Lung (tissue), 12 donors: ENCODE data around the gene ESRRB. TPM values are rescaled to one million over a fixed set of nuclear protein-coding genes. Genes with fewer than 3 reads are reported as not detected.

Experiments used
- ATAC-seq: fragments of 200-7000 bp; cut with Tn5 transposase; one replicate; pipeline ENCODE4 v1.9.1; 2020; ENCODE audit warnings: moderate number of reproducible peaks; ENCODE audit not compliant: insufficient read depth, low FRiP score
- DNase-seq, 3 donors: peaks; one replicate each; pipeline ENCODE4 v3.0.0-alpha.2; 2013 to 2017
- H3K27ac ChIP-seq, 2 donors: one replicate each; pipeline ENCODE4 v1.5.1; 2013; ENCODE audit warnings: mild to moderate bottlenecking in 2 of 2, moderate library complexity in 2 of 2, control low read depth in 1 of 2, inconsistent platforms in 1 of 2, low read depth in 1 of 2, low read length in 1 of 2
- H3K27me3 ChIP-seq, 3 donors: one replicate each; pipeline ENCODE4 v1.5.1; 2013; ENCODE audit warnings: low read length in 2 of 3; ENCODE audit not compliant: control insufficient read depth in 3 of 3, insufficient read depth in 3 of 3
- H3K36me3 ChIP-seq, 4 donors: one replicate each; pipeline ENCODE4 v1.5.1; 2013; ENCODE audit warnings: low read length in 4 of 4, mild to moderate bottlenecking in 1 of 4, moderate library complexity in 1 of 4; ENCODE audit not compliant: control insufficient read depth in 4 of 4, insufficient read depth in 4 of 4
- H3K4me1 ChIP-seq, 5 donors: one replicate each; pipeline ENCODE4 v1.5.1; 2013; ENCODE audit warnings: low read length in 5 of 5, mild to moderate bottlenecking in 2 of 5, moderate library complexity in 1 of 5; ENCODE audit not compliant: control insufficient read depth in 5 of 5, insufficient read depth in 5 of 5
- H3K4me3 ChIP-seq: one replicate; pipeline ENCODE4 v1.5.1; 2013; ENCODE audit warnings: mild to moderate bottlenecking, control low read depth, moderate library complexity
- H3K9ac ChIP-seq, 2 donors: one replicate each; pipeline ENCODE4 v1.5.1; 2013; ENCODE audit warnings: low read length in 2 of 2, control low read depth in 1 of 2; ENCODE audit not compliant: insufficient read depth in 1 of 2
- H3K9me3 ChIP-seq, 4 donors: one replicate each; pipeline ENCODE4 v1.5.1; 2013; ENCODE audit warnings: low read length in 3 of 4, mild to moderate bottlenecking in 1 of 4, moderate library complexity in 1 of 4; ENCODE audit not compliant: control insufficient read depth in 4 of 4, insufficient read depth in 3 of 4
- CTCF ChIP-seq: IDR thresholded peaks from 2 replicates; pipeline ENCODE4 v1.5.1; 2012; ENCODE audit warnings: mild to moderate bottlenecking; ENCODE audit errors: control extremely low read depth, extremely low read depth
- WGBS, 2 donors: extraction: QIAGEN DNeasy Blood & Tissue Kit; methylation state at CpG; one replicate each; pipeline ENCODE4 v1.1.7; 2013; 5-methylcytosine and 5-hydroxymethylcytosine counted together
- polyA plus RNA-seq, 2 donors: library from polyadenylated mRNA; stranded (reverse); fragments of 200-250 nt; gene quantifications; one replicate each; pipeline ENCODE4 v1.2.1, GENCODE V29; 2013
- total RNA-seq, 2 donors: library from RNA; depleted of rRNA in 1 of 2; stranded (reverse); fragments of >200 nt in 1 of 2; gene quantifications; one replicate each; pipeline ENCODE4 v1.2.1, GENCODE V29; 2014 to 2021
- donor health status: control.
- donor health status: control.
- donor health status: Bipolar disorder and iron deficiency.
- donor health status: healthy.
- donor health status: DM: yes; HTN: yes; CAD: no.

The ESRRB gene
- total and polyA plus RNA-seq, 4 donors = 0.02 to 0.26 (median 0.18) TPM

- 94 to 96% methylated on average over 7 of the region's 7 CpGs for WGBS, 2 donors
Observed at GRCh38 chr14:76390621-76391020, 14.7 kb downstream of the ESRRB start.

GRCh38 chr14:76391981-76392690, 16.2 kb downstream of the ESRRB start:
- Histone ChIP-seq H3K27ac (no peak overlapping the region), H3K4me1 (no peaks in the 10 kb centered on the region), H3K27me3 (peaks cover 0 to 2% (median 0%) of the 10 kb centered on the region in 3 donors), H3K9ac (no peak overlapping the region), H3K9me3 (peaks cover 0 to 2% (median 0%) of the 10 kb centered on the region in 4 donors), H3K4me3 (no peak overlapping the region), H3K36me3 (no peaks in the 10 kb centered on the region)
- DNase-seq = no peak
- WGBS, 2 donors = 80 to 85% methylated on average over 12 of the region's 12 CpGs
- no peak for TF ChIP-seq CTCF
- no peak for ATAC-seq

More at GRCh38 chr14:76390621-76391020, 14.7 kb downstream of the ESRRB start:
- Histone ChIP-seq H3K4me1 (no peaks in the 10 kb centered on the region), H3K27ac (no peak overlapping the region), H3K36me3 (no peaks in the 10 kb centered on the region), H3K9ac (no peak overlapping the region), H3K9me3 (peaks cover 0 to 2% (median 0%) of the 10 kb centered on the region in 4 donors), H3K4me3 (no peak overlapping the region), H3K27me3 (peaks cover 0 to 7% (median 0%) of the 10 kb centered on the region in 3 donors)
- TF ChIP-seq CTCF = no peak
- DNase-seq (no peak), ATAC-seq (no peak)

- no peak overlapping the region for H3K27ac ChIP-seq
- H3K36me3 ChIP-seq = no peaks in the 10 kb centered on the region
- peaks cover 0 to 2% (median 0%) of the 10 kb centered on the region in 4 donors for H3K9me3 ChIP-seq
- H3K4me1 ChIP-seq = no peaks in the 10 kb centered on the region
- no peak overlapping the region for H3K4me3 ChIP-seq
- ATAC-seq (no peak), DNase-seq (no peak)
- no peak overlapping the region for H3K9ac ChIP-seq
- no peak for TF ChIP-seq CTCF
- H3K27me3 ChIP-seq = peaks cover 0 to 8% (median 3%) of the 10 kb centered on the region in 3 donors
- WGBS, 2 donors = 79 to 82% methylated on average over 5 of the region's 5 CpGs
Observed at GRCh38 chr14:76394569-76394968, 18.6 kb downstream of the ESRRB start.
